Eye (tissue), 1 donor: ENCODE results near the gene AMT.

Experiments used
- DNase-seq: peaks from one replicate; pipeline ENCODE4 v3.0.0-alpha.2; 2015

Gene AMT

GRCh38 chr3:49422379-49423248 is at the start of gene AMT:
Gene AMT (minus strand): TSS chr3:49422473. CDS start chr3:49422450, 23 bp downstream.
- peak; percentile 83 for DNase-seq

GRCh38 chr3:49470714-49471420 is 48.6 kb upstream of the AMT start:
- DNase-seq: no peak

DNA sequence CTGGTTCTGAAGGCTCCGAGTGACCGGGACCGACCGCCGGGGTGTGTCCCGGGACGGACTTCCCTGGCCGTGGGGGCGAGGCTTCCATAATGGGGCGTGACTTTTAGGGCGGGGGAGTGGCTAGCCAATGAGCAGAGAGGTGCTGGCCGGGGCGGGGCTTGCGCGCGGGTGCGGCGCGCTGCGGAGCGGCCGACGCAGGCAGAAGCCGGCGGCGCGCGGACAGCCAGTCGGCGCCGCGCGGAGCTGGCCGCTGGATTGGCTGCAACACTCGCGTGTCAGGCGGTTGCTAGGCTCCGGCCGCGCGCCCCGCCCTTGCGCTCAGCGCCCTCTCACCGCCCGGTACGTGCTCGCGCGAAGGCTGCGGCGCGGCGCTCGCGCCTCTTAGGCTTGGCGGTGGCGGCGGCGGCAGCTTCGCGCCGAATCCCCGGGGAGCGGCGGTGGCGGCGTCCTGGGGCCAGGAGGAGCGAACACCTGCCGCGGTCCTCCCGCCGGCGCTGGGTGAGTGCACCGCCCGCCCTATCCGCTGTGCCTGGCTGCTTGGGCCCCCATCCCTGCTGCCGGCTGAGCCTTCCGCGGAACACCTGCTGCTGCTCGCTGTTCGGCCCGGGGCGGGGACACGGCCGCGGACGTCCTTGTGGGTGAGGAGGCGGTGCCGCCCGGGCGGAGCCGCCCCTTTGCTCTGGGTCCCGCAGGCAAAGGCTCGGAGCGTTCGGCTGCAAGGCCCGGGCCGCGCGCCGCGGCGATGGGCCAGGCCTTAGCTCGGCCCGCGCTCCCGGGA is 47.9 kb upstream of the AMT start, which contains the start of gene DAG1:
Gene DAG1, plus strand, starts transcription at position 332 of the 778 bp plus-strand sequence. CDS start 40,268 bp downstream, outside the sequence.
- peak; percentile 99 for DNase-seq

GRCh38 chr3:49469037-49469935 is 47.0 kb upstream of the AMT start:
- peak; percentile 93 for DNase-seq

- no peak for DNase-seq
Observed at GRCh38 chr3:49466085-49466484, 43.8 kb upstream of the AMT start.

- DNase-seq: peak; percentile 65
Observed at GRCh38 chr3:49465270-49466034, 43.2 kb upstream of the AMT start.

GRCh38 chr3:49462222-49462621 is 39.9 kb upstream of the AMT start:
- DNase-seq: peak; percentile 26

DNA sequence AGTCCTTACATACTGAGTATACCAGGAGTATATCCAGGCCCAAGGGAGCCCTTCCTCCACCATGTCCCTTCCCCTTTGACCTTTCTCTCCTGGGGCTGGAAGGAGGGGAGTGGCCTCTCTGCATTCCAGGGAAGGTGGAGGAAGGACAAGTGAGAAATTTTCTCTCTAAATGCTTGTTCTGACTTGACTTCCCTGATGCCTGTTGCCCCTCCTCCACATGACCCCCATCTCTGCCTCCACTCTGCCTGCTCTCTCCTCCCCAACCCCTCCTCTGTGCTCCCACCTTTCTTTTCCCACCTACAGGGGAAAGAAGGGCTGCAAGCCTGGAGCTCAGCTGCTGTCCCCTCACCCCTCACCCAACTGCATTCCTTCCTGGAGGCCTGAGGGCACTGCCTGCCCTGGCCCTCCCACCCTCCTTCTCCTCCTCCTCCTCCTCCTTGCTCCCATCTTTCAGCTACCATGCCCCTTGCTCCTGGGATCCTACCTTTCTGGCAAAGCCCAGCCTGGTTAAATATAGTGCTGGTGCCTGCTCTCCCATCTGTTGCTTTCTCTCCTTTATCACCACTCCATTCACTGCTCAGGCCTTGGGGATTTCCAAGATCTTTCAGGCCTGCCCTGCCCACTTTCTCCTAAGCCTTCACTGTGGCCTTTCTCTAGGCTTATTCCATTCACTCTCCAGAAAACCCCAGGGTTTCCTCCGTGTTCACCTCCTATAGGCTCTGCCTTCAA is 39.3 kb upstream of the AMT start:
- DNase-seq: peak; percentile 61

DNA sequence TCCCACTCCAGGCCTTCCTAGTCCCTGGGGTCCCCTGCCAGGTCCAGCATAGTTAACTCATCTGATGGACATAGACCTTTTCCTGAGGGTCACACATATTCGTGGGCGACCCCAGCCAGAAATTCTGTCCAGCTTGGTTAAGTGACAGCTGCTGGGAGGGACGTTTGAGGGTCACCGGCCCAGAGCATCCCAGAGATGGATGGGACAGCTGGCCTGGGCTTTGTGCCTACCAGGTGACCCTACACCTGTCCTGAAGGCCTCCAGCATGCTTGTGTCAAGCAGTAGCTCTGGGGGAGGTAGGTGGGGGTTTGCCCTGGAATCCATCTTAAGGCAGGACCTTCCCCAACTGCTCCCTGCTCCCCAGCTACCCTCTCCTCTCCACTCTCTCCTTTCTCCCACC is 38.7 kb upstream of the AMT start:
- peak; percentile 5 for DNase-seq

GRCh38 chr3:49460188-49460890 is 38.1 kb upstream of the AMT start:
- DNase-seq: no peak

DNA sequence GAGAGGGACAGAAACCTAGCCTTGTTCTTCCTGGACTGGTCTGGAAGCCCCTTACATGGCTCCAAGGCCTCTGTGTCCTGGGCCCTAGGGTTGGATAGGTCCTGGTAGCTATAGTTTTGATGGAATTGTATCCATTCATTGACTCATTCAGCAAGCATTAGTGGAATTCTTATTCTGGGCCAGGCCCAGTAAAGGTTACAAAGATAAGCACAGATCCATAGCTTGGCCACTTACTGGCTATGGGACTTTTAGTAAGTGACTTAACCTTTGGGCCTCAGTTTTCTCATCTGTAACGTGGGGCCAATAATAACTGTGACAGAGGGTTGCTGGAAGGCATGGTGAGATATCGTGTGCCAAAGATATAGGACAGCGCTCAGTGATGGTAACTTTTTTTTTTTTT is 34.2 kb upstream of the AMT start:
- no peak for DNase-seq

DNA sequence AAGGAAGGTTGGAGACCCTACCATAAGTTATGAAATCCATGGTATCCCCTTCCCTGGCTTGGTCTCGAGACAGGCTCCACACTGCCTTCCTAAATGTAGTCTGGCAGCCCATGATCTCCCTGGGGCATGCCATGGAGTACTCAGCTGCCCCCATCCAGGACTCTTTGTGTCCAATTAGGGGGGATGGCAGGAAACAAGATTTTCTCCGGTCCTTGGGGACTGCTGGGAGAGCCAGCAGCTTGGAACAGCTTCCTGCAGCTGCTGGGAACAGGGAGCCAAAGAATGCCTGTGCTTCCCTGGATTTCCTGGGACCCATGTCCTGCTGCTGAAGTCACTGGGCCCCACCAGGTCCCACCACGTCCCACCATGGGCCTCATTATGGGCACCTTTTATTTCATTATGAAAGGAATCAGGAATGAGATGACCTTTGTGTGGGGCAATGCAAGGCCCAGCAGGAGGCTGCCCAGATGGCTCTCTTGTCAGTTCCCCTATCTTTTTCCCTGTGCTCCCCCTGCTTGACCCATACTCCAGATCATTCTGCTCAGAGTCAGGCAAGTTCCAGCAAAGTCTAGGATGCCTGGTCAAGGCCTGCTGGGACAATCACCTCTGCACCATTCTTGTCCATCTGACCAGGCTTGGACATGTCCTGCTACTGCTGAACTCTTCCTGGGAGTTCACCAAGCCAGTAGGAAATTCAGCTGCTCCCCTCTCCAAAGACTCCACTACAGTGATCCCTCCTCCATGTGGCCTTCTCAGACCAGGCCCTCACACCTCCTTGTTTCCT is 32.8 kb upstream of the AMT start:
- peak; percentile 43 for DNase-seq

- no peak for DNase-seq
Observed at GRCh38 chr3:49454458-49454857, 32.2 kb upstream of the AMT start.

- no peak for DNase-seq
Observed at GRCh38 chr3:49453621-49454020, 31.3 kb upstream of the AMT start.

GRCh38 chr3:49445391-49445790 is 23.1 kb upstream of the AMT start:
- no peak for DNase-seq

DNA sequence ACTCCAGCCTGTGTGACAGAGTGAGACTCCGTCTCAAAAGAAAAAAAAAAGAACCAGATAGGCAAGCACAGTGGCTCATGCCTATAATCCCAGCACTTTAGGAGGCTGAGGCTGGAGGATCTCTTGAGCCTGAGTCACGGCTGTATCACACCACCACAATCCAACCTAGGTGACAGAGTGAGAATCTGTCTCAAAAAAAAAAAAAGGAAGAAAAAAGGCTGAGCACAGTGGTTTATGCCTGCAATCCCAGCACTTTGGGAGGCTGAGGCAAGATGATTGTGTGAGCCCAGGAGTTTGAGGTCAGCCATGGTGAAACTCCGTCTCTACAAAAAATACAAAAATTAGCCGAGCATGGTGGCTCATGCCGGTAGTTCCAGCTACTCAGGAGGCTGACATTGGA is 12.5 kb upstream of the AMT start:
- no peak for DNase-seq

GRCh38 chr3:49428752-49429080 is 6.4 kb upstream of the AMT start:
- DNase-seq: no peak

DNA sequence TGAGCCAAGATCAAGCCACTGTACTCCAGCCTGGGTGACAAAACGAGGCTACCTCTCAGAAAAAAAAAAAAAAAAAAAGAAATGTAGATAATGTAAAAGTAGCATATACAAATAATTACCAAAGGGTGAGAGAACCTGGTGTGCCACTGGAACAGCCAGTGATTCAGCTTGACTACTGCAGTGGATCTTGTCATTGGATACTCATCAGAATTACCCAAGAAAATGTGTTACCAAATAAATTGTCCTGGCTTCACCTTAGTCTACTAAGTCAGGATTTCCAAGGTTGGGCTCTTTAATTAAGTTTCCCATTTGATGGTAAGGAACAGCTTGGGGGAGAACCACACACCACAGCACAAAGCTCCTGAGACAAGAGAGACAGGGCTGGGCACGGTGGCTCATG is 5.3 kb upstream of the AMT start:
- DNase-seq: no peak

DNA sequence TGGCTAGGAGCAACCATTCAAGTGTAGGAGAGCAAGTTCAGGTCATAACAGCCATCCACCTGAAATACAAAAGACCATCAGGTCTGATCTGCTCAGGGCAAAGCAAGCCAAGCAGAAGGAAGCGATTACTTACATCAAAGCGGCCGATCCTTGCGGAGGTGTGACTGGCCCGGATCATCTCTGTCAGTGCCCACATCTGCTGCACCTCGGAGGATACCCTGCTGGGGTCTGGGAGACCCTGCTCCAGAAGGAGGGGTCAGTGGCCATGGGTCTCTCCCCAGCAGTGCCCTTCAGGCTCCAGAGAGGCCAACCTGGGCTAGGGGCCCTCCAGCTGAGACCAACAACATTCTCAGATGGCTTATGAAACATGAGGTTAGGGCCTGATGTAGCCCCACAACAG is 2.5 kb upstream of the AMT start:
- DNase-seq: no peak
